Measurements from ENCODE around the gene OR8D1. TPM values are rescaled to one million over a fixed set of nuclear protein-coding genes. Genes with fewer than 3 reads are reported as not detected.

The OR8D1 gene
- total RNA-seq (2022; extraction: Qiagen RNA extraction; ENCODE audit: low read depth): not detected in 5 replicates

DNA sequence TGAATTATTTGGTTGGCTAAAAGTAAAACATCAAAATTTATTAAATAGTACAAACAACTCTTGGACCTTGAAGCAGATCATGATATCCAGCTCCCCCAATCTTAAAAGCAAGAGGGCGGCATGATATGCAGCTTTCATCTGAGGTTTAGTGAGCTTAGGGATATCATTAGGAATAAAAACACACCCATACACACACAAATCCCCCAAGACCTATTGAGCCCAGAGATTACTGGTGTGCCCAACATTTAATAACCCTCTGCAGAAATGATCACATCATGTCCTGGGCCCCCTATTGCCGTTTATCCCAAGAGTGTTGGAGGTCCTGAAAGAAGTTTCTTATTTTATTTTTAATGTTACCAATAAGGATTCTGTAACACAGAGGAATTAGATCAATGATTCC, at the start of gene OR8D1:
Gene OR8D1, minus strand, starts transcription at position 101 of the 400 bp plus-strand sequence. CDS start 3,183 bp downstream, outside the sequence.

DNA sequence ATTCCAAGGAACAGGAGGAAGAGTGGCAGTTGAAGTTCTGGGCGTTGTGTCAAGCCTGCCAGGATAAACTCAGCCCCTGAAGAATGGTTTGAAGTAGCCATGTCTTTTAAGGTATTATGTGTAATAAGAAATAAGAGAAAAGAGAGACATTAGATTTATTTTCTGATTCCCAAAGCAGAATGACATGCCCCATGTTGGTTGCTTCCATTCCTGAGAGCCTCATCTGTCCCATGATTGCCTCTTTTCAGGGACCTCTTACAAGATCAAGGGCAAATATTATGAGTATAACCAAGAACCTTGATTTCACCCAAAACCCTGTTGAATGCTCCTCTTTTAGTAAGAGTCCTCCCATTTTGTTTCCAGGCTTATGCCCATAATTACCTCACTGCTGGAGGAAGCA, 6.3 kb upstream of the OR8D1 start, which contains the start of gene OR8D2:
Gene OR8D2, minus strand, starts transcription at position 101 of the 400 bp plus-strand sequence. Its CDS starts 0 bp downstream, at position 101.

DNA sequence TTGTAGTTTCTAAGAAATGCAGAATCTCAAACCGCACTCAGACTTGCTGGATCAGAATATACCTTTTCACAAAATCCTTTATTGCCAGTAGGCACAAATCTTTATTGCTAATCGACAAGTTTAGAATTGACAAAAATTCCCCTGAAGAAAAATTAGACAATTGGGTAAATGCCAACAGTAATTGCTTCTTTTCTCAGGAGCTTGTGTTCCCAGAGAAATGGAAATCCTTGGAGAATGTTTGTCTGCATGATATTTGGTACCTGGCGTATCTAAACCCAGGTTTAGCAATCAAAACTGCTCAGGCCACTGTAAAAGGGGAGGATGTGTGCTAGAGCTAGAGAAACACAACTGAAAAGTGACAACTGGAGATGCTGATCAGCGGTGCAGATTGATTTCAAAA, 57.7 kb downstream of the OR8D1 start, which contains the start of gene OR8G5:
Gene OR8G5, plus strand, starts transcription at position 301 of the 400 bp plus-strand sequence. CDS start 8,556 bp downstream, outside the sequence.

Other genes starting within 250 kb of the OR8D1 start
- gene VWA5A, start 198.5 kb downstream of the OR8D1 start, total RNA-seq (2022; extraction: Qiagen RNA extraction; ENCODE audit: low read depth): 0.21 to 0.34 TPM (median 0.27 TPM) in 5 replicates
- gene OR10D3, start 130.6 kb downstream of the OR8D1 start, total RNA-seq (2022; extraction: Qiagen RNA extraction; ENCODE audit: low read depth): not detected in 5 replicates
- not detected in 5 replicates for gene OR8G1, start 72.9 kb downstream of the OR8D1 start, total RNA-seq (2022; extraction: Qiagen RNA extraction; ENCODE audit: low read depth)
- not detected in 5 replicates for gene OR8G5, start 57.6 kb downstream of the OR8D1 start, total RNA-seq (2022; extraction: Qiagen RNA extraction; ENCODE audit: low read depth)
- not detected in 5 replicates for gene OR8D2, start 6.2 kb upstream of the OR8D1 start, total RNA-seq (2022; extraction: Qiagen RNA extraction; ENCODE audit: low read depth)
- gene OR8B2, start 70.5 kb upstream of the OR8D1 start, total RNA-seq (2022; extraction: Qiagen RNA extraction; ENCODE audit: low read depth): not detected in 5 replicates
- not detected in 5 replicates for gene OR8B3, start 85.1 kb upstream of the OR8D1 start, total RNA-seq (2022; extraction: Qiagen RNA extraction; ENCODE audit: low read depth)
- not detected in 5 replicates for gene OR8B4, start 110.9 kb upstream of the OR8D1 start, total RNA-seq (2022; extraction: Qiagen RNA extraction; ENCODE audit: low read depth)
- gene OR8B8, start 131.7 kb upstream of the OR8D1 start, total RNA-seq (2022; extraction: Qiagen RNA extraction; ENCODE audit: low read depth): not detected in 5 replicates
- not detected in 5 replicates for gene OR8B12, start 229.7 kb upstream of the OR8D1 start, total RNA-seq (2022; extraction: Qiagen RNA extraction; ENCODE audit: low read depth)